GM19395 (cell line): ENCODE measurements around the gene PSMG3.
"Not testable (repeated sequence)": the region's sequence is repeated elsewhere in the genome, so short reads cannot be mapped to it uniquely, and the experiment has no call there.

ENCODE experiments used
- ATAC-seq: cut with Tn5 transposase; IDR thresholded peaks from one replicate; pipeline ENCODE4 v1.9.1; 2021; ENCODE audit warnings: mild to moderate bottlenecking, moderate library complexity; ENCODE audit not compliant: unreplicated experiment

PSMG3 gene

GRCh38 chr7:1597066-1597760 lies 27.4 kb upstream of the PSMG3 start:
- no peak for ATAC-seq

- no peak for ATAC-seq
These were observed 26.6 kb upstream of the PSMG3 start for GRCh38 chr7:1596181-1597043.

- ATAC-seq: no peak
These were observed 25.8 kb upstream of the PSMG3 start for GRCh38 chr7:1595636-1596035.

GRCh38 chr7:1595027-1595426 lies 25.2 kb upstream of the PSMG3 start:
- ATAC-seq: no peak

- no peak for ATAC-seq
These were observed 24.1 kb upstream of the PSMG3 start for GRCh38 chr7:1593904-1594421.

GRCh38 chr7:1593091-1593866 lies 23.4 kb upstream of the PSMG3 start:
- no peak for ATAC-seq

- ATAC-seq: no peak
These were observed 22.6 kb upstream of the PSMG3 start for GRCh38 chr7:1592299-1592871.

- no peak for ATAC-seq
These were observed 22.0 kb upstream of the PSMG3 start for GRCh38 chr7:1591876-1592275.

- ATAC-seq: no peak
These were observed 21.6 kb upstream of the PSMG3 start for GRCh38 chr7:1591396-1591795.

- no peak for ATAC-seq
These were observed 21.1 kb upstream of the PSMG3 start for GRCh38 chr7:1590887-1591286.

- no peak for ATAC-seq
These were observed 20.6 kb upstream of the PSMG3 start for GRCh38 chr7:1590476-1590875.

GRCh38 chr7:1588978-1589377 lies 19.1 kb upstream of the PSMG3 start:
- ATAC-seq: no peak

- no peak for ATAC-seq
These were observed 17.9 kb upstream of the PSMG3 start for GRCh38 chr7:1587738-1588137.

- no peak for ATAC-seq
These were observed 17.2 kb upstream of the PSMG3 start for GRCh38 chr7:1586827-1587705.

- ATAC-seq: no peak
These were observed 16.4 kb upstream of the PSMG3 start for GRCh38 chr7:1586126-1586826.

- ATAC-seq: no peak
These were observed 15.5 kb upstream of the PSMG3 start for GRCh38 chr7:1585142-1585981.

- no peak for ATAC-seq
These were observed 14.9 kb upstream of the PSMG3 start for GRCh38 chr7:1584700-1585099.

GRCh38 chr7:1583241-1583930 lies 13.6 kb upstream of the PSMG3 start:
- not testable (repeated sequence) for ATAC-seq
